Mucosa of rectum (tissue), 2 donors: ENCODE results near the gene COL18A1.
"Not testable (repeated sequence)": the region's sequence is repeated elsewhere in the genome, so short reads cannot be mapped to it uniquely, and the experiment has no call there.

Experiments
- H3K27ac ChIP-seq, 2 donors: one replicate each; pipeline ENCODE4 v1.7.0; 2013; ENCODE audit warnings: inconsistent platforms in 2 of 2, low read depth in 2 of 2, low read length in 2 of 2
- H3K27me3 ChIP-seq, 2 donors: one replicate each; pipeline ENCODE4 v1.7.0; 2013; ENCODE audit warnings: low read length in 2 of 2; ENCODE audit not compliant: control insufficient read depth in 2 of 2, insufficient read depth in 2 of 2
- H3K36me3 ChIP-seq, 2 donors: one replicate each; pipeline ENCODE4 v1.7.0; 2013; ENCODE audit warnings: low read length in 2 of 2; ENCODE audit not compliant: control insufficient read depth in 2 of 2, insufficient read depth in 2 of 2
- H3K4me1 ChIP-seq, 2 donors: one replicate each; pipeline ENCODE4 v1.7.0; 2013; ENCODE audit warnings: low read length in 2 of 2, mild to moderate bottlenecking in 1 of 2; ENCODE audit not compliant: control insufficient read depth in 2 of 2, insufficient read depth in 2 of 2
- H3K4me3 ChIP-seq, 2 donors: one replicate each; pipeline ENCODE4 v1.7.0; 2013; ENCODE audit warnings: low read length in 2 of 2
- H3K9ac ChIP-seq, 2 donors: one replicate each; pipeline ENCODE4 v1.7.0; 2013; ENCODE audit warnings: low read length in 2 of 2, low read depth in 1 of 2, mild to moderate bottlenecking in 1 of 2
- H3K9me3 ChIP-seq, 2 donors: one replicate each; pipeline ENCODE4 v1.7.0; 2013; ENCODE audit warnings: low read length in 2 of 2; ENCODE audit not compliant: control insufficient read depth in 2 of 2
- donor health status: healthy.
- donor health status: Normal muscosa, but diverticular disease.

COL18A1 gene

DNA sequence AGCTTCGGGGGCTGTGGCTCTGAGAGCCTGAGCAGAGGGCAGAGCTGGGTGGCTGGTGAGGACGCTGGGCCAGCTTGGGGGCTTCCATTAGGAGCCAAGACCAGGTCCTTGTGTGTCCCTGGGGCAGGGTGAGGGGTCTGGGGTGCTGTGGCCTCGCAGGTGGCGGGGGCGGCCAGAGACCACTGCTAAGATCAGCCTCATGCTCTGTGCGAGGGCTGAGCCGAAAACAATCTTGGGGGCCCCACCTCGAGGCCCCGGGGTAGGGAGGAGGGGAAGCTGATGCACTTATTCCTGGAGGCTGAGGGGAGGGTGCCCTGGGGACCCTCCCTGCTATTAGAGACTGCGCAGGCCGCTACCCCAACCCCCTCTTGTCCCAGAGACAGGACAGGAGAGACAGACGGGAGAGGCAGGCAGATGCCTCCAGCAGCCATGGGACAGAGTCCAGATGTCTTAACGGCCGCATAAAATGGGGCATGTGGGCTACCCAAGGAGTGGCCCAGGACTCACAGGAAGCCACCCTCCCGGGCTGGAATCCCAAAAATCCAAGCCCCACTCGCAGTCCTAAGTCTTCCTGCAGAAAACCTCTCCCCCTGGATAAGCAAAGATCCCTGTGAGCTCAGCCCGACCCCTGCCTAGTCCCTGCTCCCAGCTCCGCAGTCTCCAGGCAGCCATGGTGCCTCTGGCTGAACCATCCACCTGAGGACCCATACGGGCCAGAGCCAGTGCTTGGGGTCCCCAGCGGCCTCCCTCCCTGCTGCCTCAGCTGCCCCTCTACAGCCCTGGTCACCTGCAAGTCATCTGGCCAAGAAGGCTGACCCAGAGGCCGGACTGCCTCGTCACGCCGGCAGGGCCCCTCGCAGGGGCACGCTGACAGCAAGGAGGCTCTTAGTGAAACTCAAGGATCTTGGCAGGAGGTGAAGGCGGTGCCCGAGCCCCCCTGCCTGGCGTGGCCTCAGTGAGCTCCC, 43.6 kb upstream of the COL18A1 start:
- no peak overlapping the region for H3K27ac ChIP-seq
- H3K9ac ChIP-seq, result no peak overlapping the region
- no peaks in the 10 kb centered on the region for H3K36me3 ChIP-seq
- H3K4me1 ChIP-seq, result peaks cover 0 to 11% of the 10 kb centered on the region in 2 donors
- no peaks in the 10 kb centered on the region for H3K27me3 ChIP-seq
- H3K4me3 ChIP-seq, result no peak overlapping the region
- H3K9me3 ChIP-seq, result no peaks in the 10 kb centered on the region

DNA sequence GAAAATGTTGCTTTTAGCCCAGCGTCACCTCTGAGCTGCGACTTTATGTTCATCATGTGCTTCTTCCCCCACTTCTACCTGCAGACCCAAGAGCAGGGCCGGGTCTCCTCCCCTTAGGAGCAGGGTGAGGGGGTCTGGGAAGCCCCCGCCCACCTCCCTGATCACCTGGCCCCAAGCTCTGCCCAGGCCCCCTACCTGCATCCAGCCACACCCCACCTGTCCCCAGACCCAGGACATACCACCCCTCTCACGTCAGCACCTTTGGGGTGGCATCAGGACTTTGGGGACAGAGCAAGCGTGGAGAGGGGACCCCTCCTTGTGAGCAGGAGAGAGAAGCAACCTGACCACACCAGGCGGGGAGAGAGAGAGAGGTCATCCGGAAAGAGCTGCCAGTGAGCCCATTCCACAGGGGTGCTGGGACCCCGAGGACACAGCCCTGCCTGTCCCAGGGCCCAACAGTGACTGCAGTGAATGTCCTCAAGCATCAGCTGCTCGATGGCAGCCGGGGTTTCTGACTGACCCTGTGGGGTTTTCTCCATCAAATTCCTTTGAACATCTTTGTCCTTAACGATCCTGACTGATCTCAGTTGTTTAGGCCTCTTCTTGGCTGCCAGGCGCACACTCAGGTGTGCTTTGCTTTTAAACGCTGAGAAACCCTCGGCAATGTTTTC, 42.8 kb upstream of the COL18A1 start:
- no peak overlapping the region for H3K27ac ChIP-seq
- no peaks in the 10 kb centered on the region for H3K36me3 ChIP-seq
- H3K27me3 ChIP-seq, result no peaks in the 10 kb centered on the region
- H3K9me3 ChIP-seq, result no peaks in the 10 kb centered on the region
- no peak overlapping the region for H3K9ac ChIP-seq
- peaks cover 0 to 9% of the 10 kb centered on the region in 2 donors for H3K4me1 ChIP-seq
- no peak overlapping the region for H3K4me3 ChIP-seq

DNA sequence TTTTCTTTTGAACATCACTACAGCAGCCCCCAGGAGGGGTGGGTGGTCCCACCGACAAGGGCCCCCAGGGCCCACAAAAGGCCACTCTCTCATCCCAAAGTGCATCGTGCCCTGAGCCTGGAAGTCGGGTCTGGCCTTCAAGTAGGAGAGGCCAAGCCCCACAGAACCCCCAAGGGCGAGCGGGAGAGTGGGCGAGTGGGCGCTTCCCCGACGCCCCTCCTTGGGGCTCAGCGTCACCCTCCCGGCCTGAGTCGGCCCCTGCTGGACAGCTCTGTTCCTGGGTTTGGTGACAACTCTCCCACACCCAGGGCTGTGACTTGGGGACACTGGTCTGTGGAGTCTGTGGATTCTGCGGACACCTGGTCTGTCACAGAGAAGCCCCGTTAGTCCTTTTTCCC, 42.2 kb upstream of the COL18A1 start:
- Histone ChIP-seq H3K27ac (peak overlapping the region in 1 of 2 donors; percentile 64), H3K4me1 (peaks cover 0 to 7% of the 10 kb centered on the region in 2 donors), H3K27me3 (no peaks in the 10 kb centered on the region), H3K36me3 (no peaks in the 10 kb centered on the region), H3K9me3 (no peaks in the 10 kb centered on the region), H3K4me3 (no peak overlapping the region), H3K9ac (no peak overlapping the region)

DNA sequence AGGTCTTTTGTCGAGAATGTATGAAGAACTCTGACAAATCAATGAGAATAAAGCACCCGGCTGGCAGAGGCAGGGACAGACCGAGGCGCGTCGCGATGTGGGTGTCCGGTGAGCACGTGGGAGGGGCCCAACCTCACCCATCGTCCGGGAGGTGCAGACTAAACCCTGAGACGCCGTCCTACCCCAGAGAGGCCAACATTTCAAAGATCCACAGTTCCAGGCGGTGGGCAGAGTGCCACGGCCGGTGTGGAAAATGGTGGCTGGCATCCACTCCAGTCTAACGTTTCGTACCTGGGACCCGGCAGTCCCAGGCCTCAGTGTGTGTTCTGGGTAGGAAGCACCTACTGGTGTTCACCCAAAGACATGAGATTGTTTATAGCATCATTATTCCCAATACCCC, 41.7 kb upstream of the COL18A1 start:
- H3K36me3 ChIP-seq, H3K27me3 ChIP-seq, H3K9me3 ChIP-seq, H3K4me3 ChIP-seq, H3K9ac ChIP-seq, H3K4me1 ChIP-seq: not testable (repeated sequence)
- H3K27ac ChIP-seq, result peak overlapping the region; percentile 64 to 86

DNA sequence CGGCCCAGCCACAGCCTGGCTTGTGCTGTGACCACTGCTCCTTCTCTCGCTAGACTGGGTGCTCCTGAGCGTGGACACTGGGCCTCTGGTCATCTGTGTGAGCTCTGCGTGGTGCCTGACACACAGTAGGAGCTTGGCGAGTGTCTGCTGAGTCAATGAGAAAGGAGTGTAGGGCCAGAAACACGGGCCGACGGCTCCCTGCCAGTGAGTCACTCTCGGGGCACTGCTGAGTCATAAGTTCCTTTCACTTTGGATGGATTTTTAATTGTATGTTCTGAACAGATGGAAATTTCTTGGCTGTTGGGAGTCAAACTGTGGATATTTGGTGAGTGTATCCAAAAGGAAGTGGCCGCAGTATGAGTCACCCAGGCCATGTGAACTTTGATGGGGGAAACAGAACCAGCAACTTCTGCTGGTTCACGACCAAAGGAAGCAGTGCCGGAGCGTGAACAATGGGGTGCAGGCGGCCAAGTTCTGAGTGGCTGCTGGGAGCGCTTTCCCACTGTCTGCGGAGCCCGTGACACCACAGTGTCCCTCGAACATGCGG, 41.0 kb upstream of the COL18A1 start:
- no peaks in the 10 kb centered on the region for H3K36me3 ChIP-seq
- H3K27me3 ChIP-seq, result no peaks in the 10 kb centered on the region
- H3K4me3 ChIP-seq, result no peak overlapping the region
- H3K27ac ChIP-seq, result peak overlapping the region; percentile 75 to 86
- no peaks in the 10 kb centered on the region for H3K9me3 ChIP-seq
- peaks cover 0 to 7% of the 10 kb centered on the region in 2 donors for H3K4me1 ChIP-seq
- no peak overlapping the region for H3K9ac ChIP-seq

DNA sequence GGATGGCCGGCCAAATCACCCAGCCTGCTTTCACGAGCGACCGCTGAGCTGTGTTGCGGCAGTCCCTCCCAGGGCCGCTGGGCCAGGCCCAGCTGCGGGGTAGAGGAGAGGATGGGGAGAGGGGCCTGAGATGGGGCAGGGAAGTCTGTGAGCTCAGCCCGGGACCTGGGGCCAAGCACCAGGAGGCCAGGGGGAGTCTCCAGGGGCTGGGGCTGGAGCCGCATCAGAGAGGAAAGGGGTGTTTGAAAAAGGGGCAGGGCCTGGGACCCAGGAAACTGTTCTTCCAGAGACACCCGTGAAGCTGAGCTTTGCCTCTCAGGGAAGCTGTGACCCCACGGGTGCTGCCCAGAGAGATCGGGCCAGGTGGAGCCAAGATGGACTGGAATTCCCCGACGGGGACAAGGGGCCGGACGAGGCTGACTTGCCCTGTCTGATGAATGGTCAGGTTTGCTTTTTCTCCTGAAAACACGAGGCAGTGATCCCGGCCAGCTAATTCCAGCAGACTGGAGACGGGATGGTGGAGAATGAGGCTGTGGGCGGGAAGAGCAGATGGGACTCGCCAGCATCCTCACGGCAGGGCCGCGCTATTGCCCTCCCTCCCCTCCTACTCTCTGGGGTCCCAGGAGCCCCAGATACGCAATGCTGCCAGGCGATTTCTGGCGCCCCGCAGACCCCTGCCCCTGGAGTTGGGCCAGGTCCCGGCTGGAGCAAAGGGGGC, 40.3 kb upstream of the COL18A1 start:
- H3K9me3 ChIP-seq, result no peaks in the 10 kb centered on the region
- no peaks in the 10 kb centered on the region for H3K36me3 ChIP-seq
- H3K9ac ChIP-seq, result no peak overlapping the region
- H3K27ac ChIP-seq, result peak overlapping the region; percentile 75 to 86
- no peak overlapping the region for H3K4me3 ChIP-seq
- peaks cover 0 to 7% of the 10 kb centered on the region in 2 donors for H3K4me1 ChIP-seq
- no peaks in the 10 kb centered on the region for H3K27me3 ChIP-seq

DNA sequence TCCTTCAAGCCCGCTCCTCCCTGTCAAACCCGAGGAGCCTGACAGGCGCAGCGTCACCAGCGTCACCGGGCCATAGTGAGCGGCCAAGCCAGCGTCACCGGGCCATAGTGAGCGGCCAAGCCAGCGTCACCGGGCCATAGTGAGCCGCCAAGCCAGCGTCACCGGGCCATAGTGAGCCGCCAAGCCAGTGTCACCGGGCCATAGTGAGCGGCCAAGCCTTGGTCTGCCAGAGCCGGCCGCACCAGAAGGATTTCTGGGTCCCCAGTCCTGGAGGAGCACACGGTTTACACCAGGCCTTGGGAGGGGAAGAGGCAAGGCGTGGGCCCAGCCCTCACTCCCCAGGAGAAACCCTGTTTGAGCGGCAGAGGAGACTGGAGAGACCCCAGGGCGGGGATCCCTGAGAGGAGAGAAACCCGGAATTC, 39.8 kb upstream of the COL18A1 start:
- peak overlapping the region; percentile 75 to 86 for H3K27ac ChIP-seq
- H3K4me1 ChIP-seq, result peaks cover 0 to 7% of the 10 kb centered on the region in 2 donors
- no peaks in the 10 kb centered on the region for H3K9me3 ChIP-seq
- H3K27me3 ChIP-seq, result no peaks in the 10 kb centered on the region
- H3K9ac ChIP-seq, result no peak overlapping the region
- H3K4me3 ChIP-seq, result no peak overlapping the region
- H3K36me3 ChIP-seq, result no peaks in the 10 kb centered on the region

DNA sequence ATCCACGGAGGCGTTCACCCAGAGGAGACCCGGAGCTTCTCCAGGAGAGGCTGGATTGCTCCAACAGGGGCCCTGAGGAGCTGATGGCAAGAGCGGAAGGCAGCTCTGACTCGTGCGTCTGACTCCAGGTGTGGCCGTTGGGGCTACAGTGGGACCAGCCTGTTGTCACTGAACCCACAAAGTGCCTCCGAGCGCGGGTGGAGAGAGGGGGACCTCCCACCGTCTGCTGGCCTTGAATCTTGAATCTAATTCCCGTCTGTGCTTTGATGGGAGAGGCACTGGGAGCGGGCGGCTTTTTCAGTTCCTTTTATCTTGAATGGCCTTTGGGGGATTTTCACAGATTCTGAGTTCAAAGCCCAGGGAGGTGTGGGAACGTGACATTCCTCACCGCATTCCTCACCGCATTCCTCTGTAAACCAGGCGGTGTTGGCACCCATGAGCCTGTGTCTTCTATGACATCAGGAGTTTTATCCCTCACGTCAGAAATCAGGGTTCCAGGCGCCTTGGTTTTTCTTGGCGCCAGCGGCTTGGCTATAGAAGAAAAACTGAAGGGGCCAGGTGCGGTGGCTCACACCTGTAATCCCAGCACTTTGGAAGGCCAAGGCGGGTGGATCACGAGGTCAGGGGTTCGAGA, 39.2 kb upstream of the COL18A1 start:
- H3K36me3 ChIP-seq, result no peaks in the 10 kb centered on the region
- H3K27ac ChIP-seq, result peak overlapping the region in 1 of 2 donors; percentile 75
- H3K9me3 ChIP-seq, result no peaks in the 10 kb centered on the region
- H3K4me3 ChIP-seq, result no peak overlapping the region
- H3K9ac ChIP-seq, result no peak overlapping the region
- no peaks in the 10 kb centered on the region for H3K27me3 ChIP-seq
- peaks cover 0 to 7% of the 10 kb centered on the region in 2 donors for H3K4me1 ChIP-seq

DNA sequence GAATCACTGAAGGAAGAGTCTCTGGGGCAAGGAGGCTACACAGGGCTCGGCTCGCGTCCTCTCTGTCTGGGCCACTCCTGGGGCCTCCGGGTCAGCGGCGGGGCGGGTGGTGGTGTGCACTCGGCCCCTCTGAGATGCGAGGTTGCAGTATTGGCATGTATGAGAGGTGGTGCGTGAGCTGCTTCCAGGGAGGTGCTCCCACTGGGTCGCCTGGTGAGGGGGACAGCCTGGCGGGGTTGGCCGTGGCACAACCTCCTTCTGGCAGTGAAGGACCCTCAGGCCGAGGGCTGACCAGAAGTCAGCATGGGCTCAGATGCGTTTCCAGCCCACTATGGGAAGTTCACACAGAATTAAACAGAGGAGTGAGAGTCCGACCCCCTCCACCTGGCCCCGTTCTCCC, 38.5 kb upstream of the COL18A1 start:
- peak overlapping the region; percentile 23 to 47 for H3K27ac ChIP-seq
- H3K4me1 ChIP-seq, result peaks cover 0 to 7% of the 10 kb centered on the region in 2 donors

More for the DNA sequence above, 38.5 kb upstream of the COL18A1 start:
- Histone ChIP-seq H3K9me3 (no peaks in the 10 kb centered on the region), H3K4me3 (no peak overlapping the region), H3K36me3 (no peaks in the 10 kb centered on the region), H3K27me3 (no peaks in the 10 kb centered on the region), H3K9ac (no peak overlapping the region)
